GM12892 (cell line): ENCODE data around the gene ZNF438.
"Not testable (repeated sequence)": the region's sequence is repeated elsewhere in the genome, so short reads cannot be mapped to it uniquely, and the experiment has no call there.

Experiments
- DNase-seq: peaks from one replicate; pipeline ENCODE4 v3.0.0; 2011; ENCODE audit not compliant: insufficient read length
- FAIRE-seq: peaks from 2 replicates; lab custom pipeline; 2011; peaks lifted over from hg19 to GRCh38; lab: Jason Lieb, UNC
- POLR2A ChIP-seq: IDR thresholded peaks from 2 replicates; pipeline ENCODE4 v1.6.1; 2011; ENCODE audit warnings: low read depth, low read length, control low read depth
- POLR2AphosphoS5 ChIP-seq: IDR thresholded peaks from 2 replicates; pipeline ENCODE4 v1.6.1; 2011; ENCODE audit warnings: low read depth, low read length, control low read depth
- TAF1 ChIP-seq: IDR thresholded peaks from 2 replicates; pipeline ENCODE4 v1.6.1; 2011; ENCODE audit warnings: low read depth, mild to moderate bottlenecking, control low read depth, low read length, borderline replicate concordance

The ZNF438 gene

GRCh38 chr10:31064348-31064747, 32.7 kb upstream of the ZNF438 start:
- DNase-seq (no peak), FAIRE-seq (no peak)
- TF ChIP-seq POLR2A = no peak
- no peak for TF ChIP-seq TAF1
- no peak for TF ChIP-seq POLR2AphosphoS5

GRCh38 chr10:31063841-31064240, 32.2 kb upstream of the ZNF438 start:
- no peak for FAIRE-seq
- DNase-seq = no peak
- TF ChIP-seq POLR2AphosphoS5 (no peak), POLR2A (no peak), TAF1 (no peak)

GRCh38 chr10:31062856-31063255, 31.2 kb upstream of the ZNF438 start:
- TF ChIP-seq POLR2A = no peak
- TF ChIP-seq POLR2AphosphoS5 = no peak
- no peak for TF ChIP-seq TAF1
- FAIRE-seq (no peak), DNase-seq (no peak)

GRCh38 chr10:31061941-31062340, 30.3 kb upstream of the ZNF438 start:
- no peak for FAIRE-seq
- DNase-seq = no peak
- no peak for TF ChIP-seq POLR2A
- TF ChIP-seq POLR2AphosphoS5 = no peak
- TF ChIP-seq TAF1 = no peak

- DNase-seq = no peak
- FAIRE-seq = no peak
Observed at GRCh38 chr10:31058795-31059703, 27.4 kb upstream of the ZNF438 start.

GRCh38 chr10:31056678-31057077, 25.0 kb upstream of the ZNF438 start:
- FAIRE-seq, DNase-seq: not testable (repeated sequence)

More at GRCh38 chr10:31058795-31059703, 27.4 kb upstream of the ZNF438 start:
- TF ChIP-seq TAF1 (no peak), POLR2A (no peak), POLR2AphosphoS5 (no peak)

- DNase-seq (no peak), FAIRE-seq (no peak)
- TF ChIP-seq POLR2A (no peak), POLR2AphosphoS5 (no peak), TAF1 (no peak)
Observed at GRCh38 chr10:31055573-31056251, 24.0 kb upstream of the ZNF438 start.

GRCh38 chr10:31051703-31052102, 20.0 kb upstream of the ZNF438 start:
- no peak for TF ChIP-seq POLR2AphosphoS5
- TF ChIP-seq TAF1 = no peak
- TF ChIP-seq POLR2A = no peak
- DNase-seq (no peak), FAIRE-seq (no peak)

- DNase-seq (no peak), FAIRE-seq (no peak)
- TF ChIP-seq POLR2AphosphoS5 (no peak), TAF1 (no peak), POLR2A (no peak)
Observed at GRCh38 chr10:31042670-31043069, 11.0 kb upstream of the ZNF438 start.

- DNase-seq (no peak), FAIRE-seq (no peak)
- TF ChIP-seq POLR2A (no peak), POLR2AphosphoS5 (no peak), TAF1 (no peak)
Observed at GRCh38 chr10:31041011-31041410, 9.3 kb upstream of the ZNF438 start.

GRCh38 chr10:31039006-31039405, 7.3 kb upstream of the ZNF438 start:
- not testable (repeated sequence) for FAIRE-seq, DNase-seq

GRCh38 chr10:31037749-31038148, 6.1 kb upstream of the ZNF438 start:
- TF ChIP-seq POLR2A = no peak
- no peak for TF ChIP-seq POLR2AphosphoS5
- TF ChIP-seq TAF1 = no peak
- FAIRE-seq = no peak

More at GRCh38 chr10:31037749-31038148, 6.1 kb upstream of the ZNF438 start:
- DNase-seq = no peak
